HG03025 (cell line): Measurements from ENCODE around the gene PTPDC1.

ENCODE experiments used
- ATAC-seq: cut with Tn5 transposase; IDR thresholded peaks from one replicate; pipeline ENCODE4 v1.9.1; 2021; ENCODE audit warnings: mild to moderate bottlenecking, moderate library complexity; ENCODE audit not compliant: unreplicated experiment, low FRiP score

PTPDC1 gene, protein sequence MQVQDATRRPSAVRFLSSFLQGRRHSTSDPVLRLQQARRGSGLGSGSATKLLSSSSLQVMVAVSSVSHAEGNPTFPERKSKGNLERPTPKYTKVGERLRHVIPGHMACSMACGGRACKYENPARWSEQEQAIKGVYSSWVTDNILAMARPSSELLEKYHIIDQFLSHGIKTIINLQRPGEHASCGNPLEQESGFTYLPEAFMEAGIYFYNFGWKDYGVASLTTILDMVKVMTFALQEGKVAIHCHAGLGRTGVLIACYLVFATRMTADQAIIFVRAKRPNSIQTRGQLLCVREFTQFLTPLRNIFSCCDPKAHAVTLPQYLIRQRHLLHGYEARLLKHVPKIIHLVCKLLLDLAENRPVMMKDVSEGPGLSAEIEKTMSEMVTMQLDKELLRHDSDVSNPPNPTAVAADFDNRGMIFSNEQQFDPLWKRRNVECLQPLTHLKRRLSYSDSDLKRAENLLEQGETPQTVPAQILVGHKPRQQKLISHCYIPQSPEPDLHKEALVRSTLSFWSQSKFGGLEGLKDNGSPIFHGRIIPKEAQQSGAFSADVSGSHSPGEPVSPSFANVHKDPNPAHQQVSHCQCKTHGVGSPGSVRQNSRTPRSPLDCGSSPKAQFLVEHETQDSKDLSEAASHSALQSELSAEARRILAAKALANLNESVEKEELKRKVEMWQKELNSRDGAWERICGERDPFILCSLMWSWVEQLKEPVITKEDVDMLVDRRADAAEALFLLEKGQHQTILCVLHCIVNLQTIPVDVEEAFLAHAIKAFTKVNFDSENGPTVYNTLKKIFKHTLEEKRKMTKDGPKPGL

GRCh38 chr9:94084314-94084713, at the start of gene PTPDC1:
Gene PTPDC1, plus strand, starts transcription at chr9:94084464. Its CDS starts 67 bp downstream, at chr9:94084531.
- no peak for ATAC-seq

DNA sequence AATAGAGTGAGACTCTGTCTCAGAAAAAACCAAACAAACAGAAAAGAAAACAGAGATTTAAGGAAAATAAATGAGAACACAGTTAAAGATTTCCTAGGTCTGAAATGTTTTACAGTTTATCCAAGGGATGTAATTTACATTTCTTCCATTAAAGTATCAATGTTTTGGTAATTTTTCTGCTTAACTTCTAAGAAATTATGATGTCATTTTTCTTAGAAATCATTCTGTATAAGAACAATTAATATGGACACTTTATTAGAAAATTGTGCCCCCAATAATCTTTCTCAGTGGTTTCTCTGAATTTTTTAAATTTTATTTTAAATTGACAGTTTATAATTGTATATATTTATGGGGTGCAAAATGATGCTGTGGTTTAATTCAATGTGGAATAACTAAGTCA, 49.8 kb upstream of the PTPDC1 start:
- no peak for ATAC-seq

GRCh38 chr9:94039786-94040185, 44.5 kb upstream of the PTPDC1 start:
- no peak for ATAC-seq

GRCh38 chr9:94042516-94043360, 41.5 kb upstream of the PTPDC1 start:
- ATAC-seq = no peak

DNA sequence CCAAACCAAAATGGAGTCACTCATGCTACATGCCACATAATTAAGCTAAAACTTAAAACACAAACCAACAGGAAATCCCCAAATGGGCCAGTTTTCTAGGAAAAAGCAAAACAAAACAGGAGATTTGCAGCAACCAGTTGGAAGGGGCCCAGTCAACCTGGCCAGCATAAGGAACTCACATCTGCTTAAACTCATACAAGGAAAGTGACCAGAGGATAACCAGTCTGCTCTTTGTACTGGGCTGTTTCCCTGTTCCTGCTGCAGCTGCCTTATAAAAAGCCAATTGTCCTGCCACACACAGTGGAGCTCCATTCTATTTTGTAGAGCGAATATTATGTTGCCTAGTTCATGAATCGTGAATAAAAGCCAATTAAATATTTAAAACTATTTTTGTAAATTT, 29.5 kb upstream of the PTPDC1 start:
- ATAC-seq = no peak

GRCh38 chr9:94056442-94056974, 27.8 kb upstream of the PTPDC1 start:
- ATAC-seq = no peak

DNA sequence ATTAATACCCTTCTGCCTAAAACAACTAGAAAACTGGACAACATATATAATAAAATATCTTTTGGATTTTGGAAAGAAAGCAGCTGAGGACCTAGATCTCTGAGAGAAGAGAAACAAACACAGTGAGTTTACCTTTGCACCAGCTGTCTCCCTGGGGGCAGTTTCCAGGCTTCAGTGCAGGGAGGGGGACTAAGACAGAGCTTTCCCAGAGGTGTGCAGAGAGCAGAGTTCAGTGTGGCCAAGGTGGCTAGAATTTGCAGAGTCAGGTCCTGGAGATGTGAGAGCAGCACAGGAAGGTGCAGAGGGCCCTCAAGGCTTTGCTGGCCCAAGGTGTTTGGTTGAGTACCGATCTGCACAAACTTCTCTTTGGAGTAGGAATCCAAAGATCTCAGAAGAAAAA, 26.3 kb upstream of the PTPDC1 start:
- ATAC-seq = no peak

DNA sequence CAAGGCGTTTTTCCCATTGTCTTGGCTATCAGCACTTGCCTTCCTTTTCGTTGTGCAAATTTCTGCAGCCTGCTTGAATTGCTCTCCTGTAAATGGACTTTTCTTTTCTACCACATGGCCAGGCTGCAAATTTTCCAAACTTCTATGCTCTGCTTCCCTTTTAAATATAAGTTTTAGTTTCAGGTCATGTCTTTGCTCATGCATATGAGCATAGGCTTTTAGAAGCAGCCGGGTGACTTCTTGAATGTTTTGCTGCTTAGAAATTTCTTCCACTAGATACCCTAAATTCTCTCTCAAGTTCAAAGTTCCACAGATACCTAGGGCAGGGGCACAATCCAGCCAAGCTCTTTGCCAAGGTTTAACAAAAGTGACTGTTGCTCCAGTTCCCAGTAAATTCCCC, 22.4 kb upstream of the PTPDC1 start:
- no peak for ATAC-seq

DNA sequence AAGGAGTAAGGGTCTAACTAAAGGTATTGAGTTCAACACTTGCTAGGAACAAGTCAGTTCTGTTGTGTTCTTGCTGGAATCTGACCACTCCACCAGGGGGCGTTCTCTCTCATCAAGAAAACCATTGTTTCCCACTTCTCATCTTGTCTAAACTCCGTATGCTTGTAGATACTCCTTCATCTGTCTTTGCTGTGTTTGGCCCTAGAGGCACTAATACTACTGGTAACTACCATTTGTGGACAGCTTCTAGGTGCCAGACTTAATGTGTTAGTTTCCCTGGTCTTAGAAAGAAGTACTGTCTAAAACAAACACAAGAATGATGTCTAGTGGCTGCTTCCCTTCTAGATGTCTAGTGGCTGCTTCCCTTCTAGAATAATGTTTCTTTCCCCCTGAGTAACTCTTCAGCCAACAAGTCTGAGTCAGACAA, 18.7 kb upstream of the PTPDC1 start:
- ATAC-seq = no peak

- no peak for ATAC-seq
Measured at GRCh38 chr9:94068257-94068656, 16.0 kb upstream of the PTPDC1 start.

GRCh38 chr9:94076557-94076956, 7.7 kb upstream of the PTPDC1 start:
- ATAC-seq = no peak

- no peak for ATAC-seq
Measured at GRCh38 chr9:94078086-94078485, 6.2 kb upstream of the PTPDC1 start.

DNA sequence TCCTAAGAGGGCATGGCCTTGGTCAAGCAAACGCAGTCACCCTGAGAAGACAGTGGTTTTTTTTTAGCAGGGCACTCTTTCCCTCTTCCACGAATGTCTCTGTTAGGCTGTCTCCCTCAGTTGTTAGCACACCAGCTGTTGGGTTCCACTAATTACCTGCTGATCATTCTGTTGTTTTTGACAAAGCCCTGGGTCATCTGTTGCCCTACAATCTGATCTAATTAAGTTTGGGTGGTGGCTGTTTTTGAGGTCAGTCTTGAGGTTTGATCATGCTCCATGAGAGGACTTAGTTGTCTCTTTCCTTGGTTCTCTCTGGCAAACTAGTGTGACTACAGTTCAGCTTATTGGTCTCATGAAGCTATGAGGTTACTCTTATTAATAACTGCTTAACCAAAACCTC, 5.0 kb upstream of the PTPDC1 start:
- no peak for ATAC-seq

GRCh38 chr9:94080249-94080648, 4.0 kb upstream of the PTPDC1 start:
- no peak for ATAC-seq

GRCh38 chr9:94081435-94081834, 2.8 kb upstream of the PTPDC1 start:
- no peak for ATAC-seq

DNA sequence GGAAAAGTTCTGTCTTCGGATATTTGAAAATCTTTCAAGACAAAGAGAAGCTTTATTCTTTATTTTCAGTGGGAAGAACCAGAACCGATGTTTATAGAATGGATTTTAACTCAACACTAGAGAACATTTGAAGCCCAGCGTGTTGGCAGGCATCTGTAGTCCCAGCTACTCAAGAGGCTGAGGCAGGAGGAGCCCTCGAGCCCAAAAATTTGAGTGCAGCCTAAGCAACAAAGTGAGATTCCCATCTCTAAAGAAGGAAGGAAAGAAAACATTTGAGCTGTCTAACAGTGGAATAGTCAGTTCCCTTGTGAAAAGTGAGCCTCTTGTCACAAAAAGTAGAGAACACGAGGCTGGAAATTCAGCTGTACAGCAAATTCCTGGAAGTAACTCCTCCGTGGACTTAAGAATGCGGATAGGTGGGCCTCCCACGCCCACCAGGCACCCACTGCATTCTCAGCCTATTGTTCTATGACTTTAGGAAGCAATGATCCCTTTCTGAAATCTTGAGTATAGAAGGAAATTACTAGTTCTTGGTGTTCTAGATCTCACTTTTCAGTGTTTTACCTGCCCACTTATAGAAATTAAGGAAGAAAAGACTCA, 2.3 kb upstream of the PTPDC1 start:
- no peak for ATAC-seq

DNA sequence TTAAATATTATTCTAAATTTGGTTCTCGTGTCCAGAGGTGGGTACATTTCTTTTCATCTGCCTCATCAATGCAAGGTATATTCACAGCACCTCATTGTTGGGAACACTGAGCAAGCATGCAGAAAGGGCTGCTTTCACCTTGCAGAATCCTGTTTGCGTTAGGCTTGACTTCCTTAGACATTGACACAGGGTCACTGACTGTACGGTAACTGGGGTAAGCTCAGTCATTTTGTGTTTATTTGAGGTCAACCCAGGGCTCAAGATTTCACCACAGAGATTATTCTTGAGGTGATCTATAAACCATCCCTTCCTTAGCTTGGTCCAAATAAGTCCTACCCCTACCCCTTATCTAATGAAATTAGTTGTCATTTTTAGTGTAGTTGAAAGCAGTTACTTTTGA, 1.7 kb upstream of the PTPDC1 start:
- no peak for ATAC-seq

DNA sequence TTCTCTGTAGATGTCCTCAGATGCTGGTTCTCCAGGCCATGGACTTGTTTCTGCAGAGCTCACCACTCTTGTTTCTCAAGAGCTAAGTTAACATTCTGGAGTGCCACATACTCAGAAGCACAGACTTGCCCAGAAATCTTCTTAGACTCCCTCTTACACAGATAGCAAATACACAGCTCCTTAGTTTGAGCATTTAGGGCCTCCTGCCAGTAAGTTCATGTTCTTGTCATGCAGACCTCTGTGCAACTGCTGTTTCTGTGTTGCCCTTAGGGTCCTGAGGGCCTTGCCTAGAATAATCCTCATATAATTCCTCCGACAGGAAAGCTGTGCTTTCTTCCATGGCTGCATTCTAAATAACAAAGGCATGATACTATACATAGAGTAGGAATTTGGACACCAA, 1.3 kb upstream of the PTPDC1 start:
- ATAC-seq = no peak

DNA sequence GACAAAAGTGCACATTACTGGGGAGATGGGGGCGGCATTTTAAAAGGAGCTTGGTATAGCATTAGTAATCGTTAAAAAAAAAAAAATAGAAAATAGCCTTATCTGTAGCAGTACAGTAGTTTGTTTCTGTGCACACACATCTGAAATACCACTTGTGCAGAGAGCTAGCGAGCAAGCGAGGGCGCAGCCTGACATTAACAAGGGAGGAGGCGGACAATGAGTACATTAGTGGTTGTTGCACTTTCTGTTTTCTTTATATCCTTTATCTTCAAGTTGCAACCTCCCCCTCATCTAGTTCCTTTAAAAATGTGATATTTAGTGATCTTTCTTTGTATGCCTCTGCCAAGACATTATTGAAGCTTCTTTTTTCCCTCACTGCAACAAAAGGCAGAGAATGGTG, 880 bp upstream of the PTPDC1 start:
- ATAC-seq = no peak

- no peak for ATAC-seq
Measured at GRCh38 chr9:94085062-94085639, 887 bp downstream of the PTPDC1 start.
